Right cardiac atrium (tissue), 5 donors: ENCODE data around the gene KIAA1671. TPM values are rescaled to one million over a fixed set of nuclear protein-coding genes. Genes with fewer than 3 reads are reported as not detected.

ENCODE experiments used
- ATAC-seq, 2 donors: fragments of 200-7000 bp; cut with Tn5 transposase; one replicate each; pipeline versions ENCODE4 v1.8.0 to v1.9.1; 2020; ENCODE audit warnings: moderate library complexity in 2 of 2, mild to moderate bottlenecking in 1 of 2
- DNase-seq, 3 donors: peaks; one replicate each; pipeline ENCODE4 v3.0.0-alpha.2; 2020
- H3K27ac ChIP-seq: one replicate; pipeline ENCODE4 v1.5.1; 2013; ENCODE audit warnings: mild to moderate bottlenecking, low read length, control low read depth, moderate library complexity
- H3K27me3 ChIP-seq: one replicate; pipeline ENCODE4 v1.6.1; 2013; ENCODE audit not compliant: control insufficient read depth, insufficient read depth
- H3K4me1 ChIP-seq: one replicate; pipeline ENCODE4 v1.6.1; 2013; ENCODE audit warnings: low read length; ENCODE audit not compliant: control insufficient read depth, insufficient read depth
- H3K4me3 ChIP-seq: one replicate; pipeline ENCODE4 v1.5.1; 2013; ENCODE audit warnings: low read length, control low read depth
- H3K9me3 ChIP-seq: one replicate; pipeline ENCODE4 v1.6.1; 2013; ENCODE audit warnings: low read length; ENCODE audit not compliant: control insufficient read depth
- WGBS: extraction: QIAGEN DNeasy Blood & Tissue Kit; methylation state at CpG from one replicate; pipeline ENCODE4 v1.1.7; 2013; 5-methylcytosine and 5-hydroxymethylcytosine counted together
- intact Hi-C, 4 donors: fragments of 100-400 bp; cut with DNase I; formaldehyde crosslinking; loops; one replicate each; pipeline versions ENCODE4 v1.11.0 to v1.14.0; 2022 to 2023
- polyA plus RNA-seq: library from polyadenylated mRNA; stranded (reverse); fragments of 200-250 nt; gene quantifications from one replicate; pipeline ENCODE4 v1.2.3, GENCODE V29; 2013
- total RNA-seq, 4 donors: library from RNA; stranded (reverse); fragmentation: NEBNext Ultra II Directional; extraction: Animal tissue kit (Norgen Biotek cat#: 25700); gene quantifications; one replicate each; pipeline ENCODE4 v1.2.1, GENCODE V29; 2021
- donor health status: healthy with polysubstance abuse.
- donor health status: DM: no; HTN: yes; CAD: no.
- donor health status: DM: no; HTN: no; CAD: no.
- donor health status: DM: no; HTN: yes; CAD: no; lungs with severe emphysema.
- donor health status: DM: yes; HTN: yes; CAD: no.

Gene KIAA1671
- total and polyA plus RNA-seq, 5 donors = 7.5 to 24.0 (median 19.9) TPM

- Histone ChIP-seq H3K27me3 (no peaks in the 10 kb centered on the region), H3K9me3 (no peaks in the 10 kb centered on the region), H3K27ac (no peak overlapping the region), H3K4me3 (no peak overlapping the region), H3K4me1 (peaks cover 9% of the 10 kb centered on the region)
- DNase-seq = no peak
- intact Hi-C loops = no loop called here
- ATAC-seq = peak in 1 of 2 donors; percentile 46
- 64% methylated on average over 6 of the region's 6 CpGs for WGBS
These were observed 142.1 kb downstream of the KIAA1671 start for GRCh38 chr22:25094579-25094978.

DNA sequence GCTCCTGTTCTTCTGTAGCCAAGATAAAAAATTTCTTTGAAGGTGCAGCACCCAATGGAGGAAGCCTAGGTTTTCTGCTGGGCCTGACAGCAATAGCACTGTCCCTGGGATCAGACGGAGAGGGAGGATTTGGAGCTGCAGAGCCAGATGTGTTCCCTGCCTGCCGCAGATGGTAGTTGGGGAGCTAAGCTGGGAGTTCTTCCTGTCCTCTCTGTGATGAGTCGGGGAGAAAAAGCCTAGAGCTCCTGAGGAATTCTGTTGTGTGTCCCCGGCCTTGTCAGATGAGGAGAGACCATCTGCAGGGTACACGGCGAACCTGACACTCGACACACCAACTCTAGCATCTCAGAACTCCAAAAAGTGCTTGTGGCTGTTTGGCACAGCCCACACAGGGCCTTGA, 143.4 kb downstream of the KIAA1671 start:
- intact Hi-C loops = no loop called here
- ATAC-seq (no peak), DNase-seq (no peak)
- WGBS = 87% methylated on average over 7 of the region's 7 CpGs
- no peaks in the 10 kb centered on the region for H3K9me3 ChIP-seq
- peaks cover 6% of the 10 kb centered on the region for H3K4me1 ChIP-seq
- H3K4me3 ChIP-seq = no peak overlapping the region
- no peaks in the 10 kb centered on the region for H3K27me3 ChIP-seq
- no peak overlapping the region for H3K27ac ChIP-seq

DNA sequence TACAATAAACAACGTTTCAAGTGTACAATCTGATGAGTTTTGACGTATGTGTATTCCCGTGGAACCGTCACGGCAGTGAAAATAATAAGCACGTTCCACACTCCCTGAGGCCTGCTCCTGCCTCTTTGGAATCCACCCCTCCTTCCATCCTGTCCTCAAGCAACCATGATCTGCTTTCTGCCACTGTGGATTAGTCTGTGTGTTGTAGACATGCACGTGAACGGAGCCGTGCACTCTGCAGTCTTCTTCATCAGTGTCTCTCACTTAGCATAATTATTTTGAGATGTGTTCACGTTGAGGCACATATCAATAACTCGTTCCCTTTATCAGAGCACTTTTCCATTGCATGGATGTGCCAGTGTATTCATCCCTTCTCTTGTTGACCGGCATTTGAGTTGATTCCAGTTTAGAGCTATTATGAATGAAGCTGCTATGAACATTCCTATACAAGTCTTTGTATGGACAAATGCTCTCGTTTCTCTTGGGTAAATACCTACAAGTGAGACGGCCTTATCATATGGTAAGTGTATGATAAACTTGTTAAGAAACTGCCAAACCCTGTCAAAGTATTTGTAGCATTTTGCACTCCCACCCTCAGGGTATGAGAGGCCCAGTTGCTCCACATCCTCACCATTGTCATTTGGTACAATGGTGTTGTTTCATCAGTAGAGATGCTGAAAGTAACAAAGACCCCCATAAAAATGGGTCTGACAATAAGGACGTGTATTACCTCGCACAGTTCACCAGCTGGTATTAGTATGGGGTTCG, 144.3 kb downstream of the KIAA1671 start:
- H3K27ac ChIP-seq = no peak overlapping the region
- H3K4me3 ChIP-seq = no peak overlapping the region
- ATAC-seq = no peak
- intact Hi-C loops = no loop called here
- no peaks in the 10 kb centered on the region for H3K27me3 ChIP-seq
- H3K9me3 ChIP-seq = no peaks in the 10 kb centered on the region
- WGBS = 80% methylated on average over 17 of the region's 17 CpGs
- DNase-seq = no peak
- H3K4me1 ChIP-seq = peaks cover 6% of the 10 kb centered on the region

DNA sequence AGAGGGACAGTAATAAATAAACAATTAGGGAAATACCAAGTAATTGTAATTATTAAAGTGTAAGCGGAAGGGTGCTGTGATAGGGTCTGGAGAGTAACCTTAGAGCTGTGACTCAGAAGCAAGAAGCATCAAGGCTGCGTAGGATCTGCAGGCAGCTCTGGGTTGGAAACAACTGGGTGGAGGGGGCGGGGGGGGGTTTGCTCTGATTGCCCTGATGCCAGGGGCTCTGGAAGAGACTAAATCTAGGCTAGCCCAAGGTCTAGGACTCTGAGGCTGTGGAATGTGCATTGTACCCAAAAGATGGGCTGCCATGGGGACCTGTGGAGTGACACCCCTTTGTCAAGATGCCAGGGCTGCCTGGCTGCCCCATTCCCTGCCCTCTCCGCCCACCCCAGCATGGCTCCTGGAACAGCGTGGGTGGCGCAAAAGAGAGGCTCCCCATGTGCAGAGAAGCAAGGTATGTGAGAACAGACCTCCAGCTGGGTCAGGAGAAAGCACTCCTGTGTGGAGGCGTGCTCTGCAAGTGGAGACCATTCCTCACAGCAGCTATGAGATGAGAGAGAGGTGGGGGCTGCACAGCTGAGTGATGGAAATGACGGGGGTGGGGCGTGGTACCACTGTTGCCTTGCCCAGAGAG, 146.0 kb downstream of the KIAA1671 start:
- H3K27me3 ChIP-seq = no peaks in the 10 kb centered on the region
- peak in 1 of 3 donors; percentile 23 for DNase-seq
- H3K4me1 ChIP-seq = peaks cover 3% of the 10 kb centered on the region
- H3K27ac ChIP-seq = no peak overlapping the region
- H3K4me3 ChIP-seq = no peak overlapping the region
- H3K9me3 ChIP-seq = no peaks in the 10 kb centered on the region
- intact Hi-C loops = no loop called here
- ATAC-seq = no peak
- WGBS = 90% methylated on average over 9 of the region's 9 CpGs

DNA sequence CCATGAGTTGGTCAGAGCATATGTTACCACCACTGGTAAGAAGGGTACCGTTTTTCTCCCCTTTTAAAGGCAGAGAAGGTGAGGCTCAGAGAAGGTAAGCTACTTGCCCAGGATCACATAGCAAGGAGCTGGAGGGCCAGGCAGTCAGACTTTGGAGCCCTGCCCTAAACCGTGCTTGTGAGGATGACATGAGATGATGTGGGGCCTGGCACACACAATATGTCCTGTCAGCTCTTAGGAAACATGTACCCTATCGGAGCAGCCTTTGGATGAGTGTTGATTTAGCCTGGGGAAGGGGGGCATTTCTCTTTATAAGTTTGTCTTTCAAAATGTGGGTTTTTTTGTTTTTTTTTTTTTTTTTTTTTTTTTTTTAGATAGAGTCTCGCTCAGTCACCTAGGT, 146.7 kb downstream of the KIAA1671 start:
- WGBS = 81% methylated on average over 4 of the region's 4 CpGs

DNA sequence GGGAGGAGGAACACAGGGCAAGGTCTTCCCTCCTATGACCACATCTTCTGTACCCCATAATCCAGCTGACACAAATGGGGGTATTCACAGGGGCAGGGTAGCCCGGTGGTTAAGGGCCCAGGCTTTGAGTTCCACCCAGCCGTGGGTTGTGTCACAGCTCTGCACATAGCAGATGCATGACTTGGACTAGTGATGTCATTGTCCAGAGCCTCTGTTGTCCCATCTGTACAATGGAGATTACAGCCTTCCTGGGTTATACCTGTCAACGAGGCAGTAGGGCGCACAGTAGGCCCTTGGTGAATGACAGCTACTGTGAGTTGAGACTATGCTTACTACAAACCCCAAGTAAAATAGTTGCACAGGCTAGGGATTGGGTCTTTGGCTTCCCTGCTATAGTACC, 147.9 kb downstream of the KIAA1671 start:
- Histone ChIP-seq H3K4me3 (no peak overlapping the region), H3K9me3 (no peaks in the 10 kb centered on the region), H3K27ac (no peak overlapping the region), H3K4me1 (no peaks in the 10 kb centered on the region), H3K27me3 (no peaks in the 10 kb centered on the region)
- ATAC-seq (no peak), DNase-seq (peak in 1 of 3 donors; percentile 28)
- intact Hi-C loops = no loop called here
- 92% methylated on average over 4 of the region's 4 CpGs for WGBS

More for the DNA sequence above, 146.7 kb downstream of the KIAA1671 start:
- H3K27ac ChIP-seq = no peak overlapping the region
- peaks cover under 1% of the 10 kb centered on the region for H3K4me1 ChIP-seq
- intact Hi-C loops = no loop called here
- H3K4me3 ChIP-seq = no peak overlapping the region
- DNase-seq (peak in 1 of 3 donors; percentile 11), ATAC-seq (no peak)
- no peaks in the 10 kb centered on the region for H3K27me3 ChIP-seq
- no peaks in the 10 kb centered on the region for H3K9me3 ChIP-seq

- Histone ChIP-seq H3K27ac (no peak overlapping the region), H3K9me3 (no peaks in the 10 kb centered on the region), H3K27me3 (no peaks in the 10 kb centered on the region), H3K4me1 (no peaks in the 10 kb centered on the region), H3K4me3 (no peak overlapping the region)
- peak; percentile 77 to 83 for ATAC-seq
- intact Hi-C loops = no loop called here
- DNase-seq = peak; percentile 29 to 69 (median 68)
- WGBS = 48% methylated on average over 5 of the region's 5 CpGs
These were observed 148.4 kb downstream of the KIAA1671 start for GRCh38 chr22:25100948-25101347.

GRCh38 chr22:25101501-25101900, 149.0 kb downstream of the KIAA1671 start:
- DNase-seq = peak in 1 of 3 donors; percentile 21
- WGBS = 77% methylated on average over 4 of the region's 4 CpGs
- no peaks in the 10 kb centered on the region for H3K27me3 ChIP-seq
- ATAC-seq = peak in 1 of 2 donors; percentile 24
- H3K9me3 ChIP-seq = no peaks in the 10 kb centered on the region
- intact Hi-C loops = no loop called here
- H3K4me3 ChIP-seq = no peak overlapping the region
- H3K4me1 ChIP-seq = no peaks in the 10 kb centered on the region
- H3K27ac ChIP-seq = no peak overlapping the region

DNA sequence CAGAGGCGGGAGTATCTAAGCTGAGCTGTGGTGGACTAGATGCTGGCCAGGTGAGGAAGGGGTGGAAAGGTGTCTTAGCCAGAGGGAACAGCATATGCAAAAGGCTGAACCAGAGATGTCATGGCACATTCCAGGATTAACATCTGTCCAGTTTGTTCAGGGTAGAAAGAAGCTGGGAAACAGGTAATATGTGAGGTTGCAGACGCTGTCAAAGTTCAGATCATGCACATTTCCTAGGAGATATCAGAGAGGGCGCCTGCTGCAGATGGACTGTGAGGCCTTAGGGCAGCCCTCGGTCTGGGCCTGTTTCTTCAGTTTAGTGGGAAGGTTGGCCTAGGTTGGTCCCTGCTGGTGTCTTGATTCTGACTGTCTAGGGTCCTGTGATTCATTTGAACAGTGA, 149.5 kb downstream of the KIAA1671 start:
- Histone ChIP-seq H3K27ac (no peak overlapping the region), H3K4me3 (no peak overlapping the region), H3K9me3 (no peaks in the 10 kb centered on the region), H3K27me3 (no peaks in the 10 kb centered on the region), H3K4me1 (no peaks in the 10 kb centered on the region)
- DNase-seq (no peak), ATAC-seq (no peak)
- 93% methylated on average over 4 of the region's 4 CpGs for WGBS
- intact Hi-C loops = no loop called here

DNA sequence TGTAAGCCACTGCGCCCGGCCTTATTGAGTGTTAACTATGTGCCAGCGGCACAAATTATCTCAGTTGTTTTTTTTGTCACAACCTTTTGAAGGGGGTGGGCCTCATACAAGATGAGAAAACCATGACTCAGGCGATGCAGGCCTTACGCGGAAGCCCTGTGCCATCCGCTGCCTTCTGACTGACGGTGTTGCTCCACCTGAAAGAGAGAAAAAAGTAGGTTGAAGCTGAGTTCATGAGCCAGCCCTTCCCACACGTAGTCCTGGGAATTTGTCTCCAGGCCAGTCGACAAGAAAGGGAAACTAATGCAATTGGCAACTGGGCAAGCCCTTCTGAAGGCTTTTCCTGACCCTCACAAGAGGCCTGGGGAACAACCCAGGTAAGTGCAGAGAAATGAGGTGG, 150.2 kb downstream of the KIAA1671 start:
- no peaks in the 10 kb centered on the region for H3K4me1 ChIP-seq
- H3K27me3 ChIP-seq = no peaks in the 10 kb centered on the region
- intact Hi-C loops = no loop called here
- no peak overlapping the region for H3K4me3 ChIP-seq
- H3K9me3 ChIP-seq = no peaks in the 10 kb centered on the region
- H3K27ac ChIP-seq = no peak overlapping the region
- DNase-seq = peak in 1 of 3 donors; percentile 9
- 81% methylated on average over 10 of the region's 10 CpGs for WGBS
- ATAC-seq = no peak

- Histone ChIP-seq H3K4me1 (no peaks in the 10 kb centered on the region), H3K4me3 (no peak overlapping the region), H3K27me3 (no peaks in the 10 kb centered on the region), H3K9me3 (no peaks in the 10 kb centered on the region), H3K27ac (no peak overlapping the region)
- DNase-seq (no peak), ATAC-seq (no peak)
- intact Hi-C loops = no loop called here
- WGBS = 81% methylated on average over 6 of the region's 6 CpGs
These were observed 151.9 kb downstream of the KIAA1671 start for GRCh38 chr22:25104367-25104766.
